Lower leg skin (tissue), 4 donors: ENCODE results near the gene PARK7. TPM values are rescaled to one million over a fixed set of nuclear protein-coding genes. Genes with fewer than 3 reads are reported as not detected.

Experiments used
- DNase-seq, 2 donors: peaks; one replicate each; pipeline ENCODE4 v3.0.0-alpha.2; 2019; ENCODE audit warnings: low spot score in 2 of 2
- H3K4me3 ChIP-seq: fragments of 200-600 bp; sonication (generic); 2 replicates; pipeline ENCODE4 v1.5.1; 2017; ENCODE audit warnings: mild to moderate bottlenecking, low read depth; ENCODE audit not compliant: poor library complexity, severe bottlenecking
- POLR2A ChIP-seq, 2 donors: fragments of 450-650 bp; IDR thresholded peaks; one replicate each; pipeline ENCODE4 v1.6.1; 2016 to 2017; ENCODE audit warnings: antibody characterized with exemption in 2 of 2, mild to moderate bottlenecking in 1 of 2, moderate library complexity in 1 of 2
- WGBS, 2 donors: methylation state at CpG; one replicate each; pipeline ENCODE4 v1.1.5; 2018; 5-methylcytosine and 5-hydroxymethylcytosine counted together
- intact Hi-C: fragments of 100-400 bp; cut with DNase I; formaldehyde crosslinking; loops from one replicate; pipeline ENCODE4 v1.15.0; 2023; ENCODE audit warnings: low total_unique reads
- total RNA-seq, 4 donors: library from RNA; depleted of rRNA; stranded (reverse); fragments of >200 nt; gene quantifications; one replicate each; pipeline ENCODE4 v1.1.0, GENCODE V29; 2016
- TF ChIP-seq, protein P1 (sequence below), 3 donors: fragments of 450-650 bp; IDR thresholded peaks; one replicate each; pipeline ENCODE4 v1.5.1; 2016; ENCODE audit warnings: antibody characterized with exemption in 3 of 3, mild to moderate bottlenecking in 3 of 3, moderate library complexity in 2 of 3

Gene PARK7
- total RNA-seq, 4 donors from 2014 or later, result 74.8 to 94.0 (median 87.8) TPM

GRCh38 chr1:8028571-8028910 lies 67.0 kb downstream of the PARK7 start:
- intact Hi-C loops, result no loop called here
- no peak overlapping the region for H3K4me3 ChIP-seq
- 24% methylated on average over 1 of the region's 1 CpG for WGBS, 2 donors
- no peak for DNase-seq
- TF ChIP-seq, protein P1, sequence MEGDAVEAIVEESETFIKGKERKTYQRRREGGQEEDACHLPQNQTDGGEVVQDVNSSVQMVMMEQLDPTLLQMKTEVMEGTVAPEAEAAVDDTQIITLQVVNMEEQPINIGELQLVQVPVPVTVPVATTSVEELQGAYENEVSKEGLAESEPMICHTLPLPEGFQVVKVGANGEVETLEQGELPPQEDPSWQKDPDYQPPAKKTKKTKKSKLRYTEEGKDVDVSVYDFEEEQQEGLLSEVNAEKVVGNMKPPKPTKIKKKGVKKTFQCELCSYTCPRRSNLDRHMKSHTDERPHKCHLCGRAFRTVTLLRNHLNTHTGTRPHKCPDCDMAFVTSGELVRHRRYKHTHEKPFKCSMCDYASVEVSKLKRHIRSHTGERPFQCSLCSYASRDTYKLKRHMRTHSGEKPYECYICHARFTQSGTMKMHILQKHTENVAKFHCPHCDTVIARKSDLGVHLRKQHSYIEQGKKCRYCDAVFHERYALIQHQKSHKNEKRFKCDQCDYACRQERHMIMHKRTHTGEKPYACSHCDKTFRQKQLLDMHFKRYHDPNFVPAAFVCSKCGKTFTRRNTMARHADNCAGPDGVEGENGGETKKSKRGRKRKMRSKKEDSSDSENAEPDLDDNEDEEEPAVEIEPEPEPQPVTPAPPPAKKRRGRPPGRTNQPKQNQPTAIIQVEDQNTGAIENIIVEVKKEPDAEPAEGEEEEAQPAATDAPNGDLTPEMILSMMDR (IDR thresholded peaks at IDR 0.05), result no peak
- TF ChIP-seq POLR2A (IDR thresholded peaks at IDR 0.05), result no peak

DNA sequence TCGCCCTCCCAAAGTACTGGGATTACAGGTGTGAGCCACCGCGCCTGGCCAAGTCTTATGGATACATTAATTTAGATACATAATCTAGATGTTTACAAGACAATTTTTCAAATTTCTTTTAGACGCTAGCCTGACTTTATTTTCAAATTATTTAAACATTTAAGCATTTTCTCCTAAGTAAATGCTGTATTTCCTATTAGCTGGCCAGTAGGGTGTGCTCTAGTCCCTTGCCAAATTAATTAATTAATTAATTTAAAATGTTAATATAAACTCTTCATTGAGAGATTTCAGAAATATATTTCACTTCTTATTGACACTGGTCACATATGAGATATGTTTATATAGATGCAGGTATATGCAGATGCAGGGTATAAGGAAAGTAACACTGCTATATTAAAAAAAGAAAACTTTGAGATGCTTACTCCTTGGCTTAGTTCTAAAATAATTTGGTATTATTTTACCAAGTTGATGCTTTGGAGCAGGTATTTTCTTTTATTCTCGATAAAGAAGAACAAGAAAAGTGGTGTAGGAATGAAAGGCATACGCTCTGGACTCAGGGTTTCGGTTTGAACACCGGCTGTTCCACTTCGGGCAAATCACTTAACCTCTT lies 69.8 kb downstream of the PARK7 start:
- TF ChIP-seq, protein P1 (IDR thresholded peaks at IDR 0.05), result peak in 1 of 3 donors; percentile 47
- TF ChIP-seq POLR2A (IDR thresholded peaks at IDR 0.05), result no peak
- DNase-seq, result no peak
- no peak overlapping the region for H3K4me3 ChIP-seq
- 73 to 77% methylated on average over 9 of the region's 9 CpGs for WGBS, 2 donors
- intact Hi-C loops, result loop anchor here (5.0 kb wide), 1 partner anchor 281 kb away; no protein-coding TSS in a partner anchor

DNA sequence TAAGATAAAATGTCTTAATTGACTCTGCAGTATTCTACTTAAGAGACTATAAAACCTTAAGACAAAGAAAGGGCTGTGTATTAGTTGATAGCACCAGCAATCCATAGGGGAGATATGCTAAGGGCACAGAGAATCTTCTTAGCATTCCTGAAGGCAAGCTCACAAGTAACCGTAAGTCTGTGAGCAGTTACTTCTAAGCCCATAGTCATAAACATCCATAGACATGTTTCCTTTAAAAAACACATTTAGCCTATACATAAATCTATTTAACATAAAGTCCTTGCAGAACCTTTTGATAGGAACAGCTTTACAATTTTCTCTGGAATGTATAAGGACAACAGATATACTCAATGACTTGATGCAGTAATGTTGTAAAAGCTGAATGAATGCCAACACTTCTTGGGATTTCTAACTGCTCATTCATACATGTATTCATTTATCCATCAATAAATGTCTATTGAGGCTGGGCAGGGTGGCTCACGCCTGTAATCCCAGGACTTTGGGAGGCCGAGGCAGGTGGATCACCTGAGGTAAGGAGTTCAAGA lies 70.9 kb downstream of the PARK7 start:
- WGBS, 2 donors, result 91 to 95% methylated on average over 3 of the region's 3 CpGs
- intact Hi-C loops, result loop anchor here (5.0 kb wide), 1 partner anchor 280 kb away; no protein-coding TSS in a partner anchor

DNA sequence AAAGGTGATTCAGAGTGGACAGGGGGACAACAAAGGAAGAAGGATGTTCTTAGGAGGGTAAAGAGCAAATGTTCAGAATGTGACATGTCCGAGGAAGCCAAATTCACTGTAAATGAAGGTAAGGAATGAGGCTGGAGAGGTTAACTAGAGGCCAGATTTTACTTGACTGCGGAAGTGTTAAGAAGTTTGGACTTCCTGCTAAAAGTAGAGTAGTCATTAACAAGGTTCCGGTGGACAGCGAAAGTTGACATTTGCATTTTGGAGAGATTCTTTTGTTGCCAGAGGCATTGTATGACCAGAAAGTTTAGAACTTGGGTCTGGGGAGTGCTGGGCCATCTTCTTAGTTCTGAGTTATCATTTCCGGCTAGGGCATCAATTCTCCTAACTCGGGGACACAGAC lies 71.8 kb downstream of the PARK7 start:
- intact Hi-C loops, result loop anchor here (5.0 kb wide), 1 partner anchor 279 kb away; no protein-coding TSS in a partner anchor
- TF ChIP-seq, protein P1 (IDR thresholded peaks at IDR 0.05), result no peak
- no peak for TF ChIP-seq POLR2A (IDR thresholded peaks at IDR 0.05)
- no peak for DNase-seq
- 85 to 87% methylated on average over 6 of the region's 6 CpGs for WGBS, 2 donors
- H3K4me3 ChIP-seq, result no peak overlapping the region

More for the DNA sequence above, 70.9 kb downstream of the PARK7 start:
- no peak for TF ChIP-seq POLR2A (IDR thresholded peaks at IDR 0.05)
- TF ChIP-seq, protein P1 (IDR thresholded peaks at IDR 0.05), result no peak
- H3K4me3 ChIP-seq, result no peak overlapping the region
- DNase-seq, result no peak

Other genes starting within 250 kb of the PARK7 start
- 100 to 1,000 TPM in 1 of 4 donors, 10 to 100 TPM in 3; 64.4 to 133 (median 88.7) TPM for gene VAMP3, start 190.4 kb upstream of the PARK7 start, total RNA-seq
- gene PER3, start 177.4 kb upstream of the PARK7 start, total RNA-seq, result 10 to 100 TPM; 14.3 to 22.5 (median 19.3) TPM
- under 1 TPM in 1 of 4 donors, not detected in 3; 0.53 TPM for gene UTS2, start 108.6 kb upstream of the PARK7 start, total RNA-seq
- under 1 TPM in 1 of 4 donors, not detected in 3; 0.29 TPM for gene TNFRSF9, start 20.9 kb upstream of the PARK7 start, total RNA-seq
- gene ERRFI1, start 64.6 kb downstream of the PARK7 start, total RNA-seq, result 100 to 1,000 TPM in 3 of 4 donors, 10 to 100 TPM in 1; 93.6 to 566 (median 163) TPM